ENCODE results near the gene RTL1.

The RTL1 gene

GRCh38 chr14:100844082-100844408, 59.5 kb downstream of the RTL1 start:
- no peak overlapping the region for H3K4me3 Mint-ChIP-seq
- H3K4me1 Mint-ChIP-seq (ENCODE audit: low read depth), result peaks cover 1% of the 10 kb centered on the region
- no peaks in the 10 kb centered on the region for H3K27me3 Mint-ChIP-seq
- no peaks in the 10 kb centered on the region for H3K9me3 Mint-ChIP-seq
- H3K36me3 Mint-ChIP-seq (ENCODE audit: low read depth), result no peaks in the 10 kb centered on the region
- H3K27ac Mint-ChIP-seq, result no peak overlapping the region
- DNase-seq, result no peak

DNA sequence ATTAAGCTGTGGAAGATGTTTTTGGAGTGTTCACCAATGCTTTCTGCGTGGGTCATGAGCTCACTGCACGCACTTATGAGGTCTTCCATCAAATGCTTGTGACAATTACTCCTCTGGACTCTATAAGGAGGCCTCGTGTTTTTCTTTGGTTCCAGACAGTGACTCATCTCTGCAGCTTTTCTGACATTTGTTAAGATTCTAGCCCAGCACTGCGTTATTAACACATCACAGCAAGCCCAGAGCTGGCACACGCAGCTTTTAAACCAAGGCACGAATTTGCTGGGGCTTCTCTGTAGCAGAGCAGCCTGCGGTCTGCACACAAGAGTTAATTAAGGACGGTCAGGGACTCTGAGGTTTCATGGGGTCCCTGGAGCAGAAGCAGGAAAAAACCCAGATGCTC, 60.7 kb downstream of the RTL1 start:
- DNase-seq, result no peak
- Mint-ChIP-seq H3K27ac (no peak overlapping the region), H3K36me3 (ENCODE audit: low read depth) (no peaks in the 10 kb centered on the region)

DNA sequence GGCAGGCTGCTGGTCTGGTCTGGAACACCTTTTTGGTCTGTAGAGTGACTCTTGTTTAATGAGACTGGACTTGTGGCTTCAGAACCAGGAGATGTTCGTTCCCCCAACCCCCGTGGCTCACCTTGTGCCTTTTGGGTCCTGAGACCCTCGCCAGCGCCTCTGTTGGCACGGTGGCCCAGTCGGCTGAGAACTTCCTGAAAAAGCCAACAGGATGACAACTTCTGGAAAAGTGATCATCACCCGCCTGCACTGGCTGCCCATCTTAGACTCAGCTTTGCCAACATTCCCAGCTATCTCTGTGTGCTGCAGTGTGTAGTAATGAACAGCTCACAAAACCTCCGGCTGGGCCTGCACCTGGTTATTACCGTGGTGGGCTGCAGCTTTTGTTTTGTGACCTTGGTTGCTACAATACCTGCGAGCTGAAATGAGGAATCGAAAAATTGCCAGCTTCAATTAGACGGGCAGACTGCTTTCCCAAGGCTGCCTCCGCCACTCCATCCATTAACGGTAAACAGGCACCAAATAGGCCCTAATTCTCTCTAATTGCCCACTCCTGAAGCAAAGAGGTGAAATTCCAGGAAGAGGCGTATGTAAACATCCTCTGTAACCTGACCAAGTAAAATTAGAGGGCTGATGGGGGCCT, 61.6 kb downstream of the RTL1 start:
- Mint-ChIP-seq H3K9me3 (no peaks in the 10 kb centered on the region), H3K27me3 (peaks cover 2% of the 10 kb centered on the region), H3K36me3 (ENCODE audit: low read depth) (no peaks in the 10 kb centered on the region), H3K4me1 (ENCODE audit: low read depth) (peaks cover 1% of the 10 kb centered on the region), H3K27ac (no peak overlapping the region), H3K4me3 (no peak overlapping the region)
- DNase-seq, result no peak

More for the DNA sequence above, 60.7 kb downstream of the RTL1 start:
- H3K27me3 Mint-ChIP-seq, result no peaks in the 10 kb centered on the region
- peaks cover 1% of the 10 kb centered on the region for H3K4me1 Mint-ChIP-seq (ENCODE audit: low read depth)
- H3K4me3 Mint-ChIP-seq, result no peak overlapping the region
- no peaks in the 10 kb centered on the region for H3K9me3 Mint-ChIP-seq

DNA sequence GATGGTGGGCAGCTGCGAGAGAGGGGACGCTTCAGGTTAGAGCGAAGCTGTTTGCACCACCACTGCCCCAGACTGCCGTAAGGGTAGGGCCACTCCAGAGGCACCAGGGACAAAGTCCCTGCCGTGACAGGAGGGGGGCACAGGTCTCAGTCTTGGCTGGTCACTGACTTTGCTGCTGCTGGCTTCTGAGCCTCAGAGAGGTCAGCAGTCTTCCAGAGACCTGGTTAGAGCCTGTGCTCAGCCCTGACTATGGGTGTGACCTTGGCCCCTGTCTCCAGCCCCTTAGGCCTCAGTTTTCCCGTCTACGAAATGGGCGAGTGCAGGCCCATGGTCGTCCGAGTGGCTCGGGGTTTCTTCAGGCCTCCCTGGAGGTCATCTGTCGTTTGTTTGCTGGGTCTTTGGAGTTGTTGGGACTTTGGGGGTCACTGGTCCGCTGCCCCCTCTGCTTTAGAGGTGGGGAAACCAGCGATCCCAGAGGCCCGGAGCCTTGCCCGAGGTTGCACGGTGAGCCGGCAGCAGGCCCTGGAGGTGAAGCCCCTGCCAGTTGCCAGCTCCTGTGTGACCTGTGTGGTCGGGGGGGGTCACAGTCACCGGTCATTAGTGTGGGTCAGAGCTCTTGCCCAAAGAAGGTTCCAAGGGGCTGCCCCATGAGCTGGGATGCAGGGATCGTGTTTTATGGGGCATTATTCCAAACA, 62.3 kb downstream of the RTL1 start:
- Mint-ChIP-seq H3K27ac (no peak overlapping the region), H3K27me3 (peaks cover 7% of the 10 kb centered on the region), H3K9me3 (no peaks in the 10 kb centered on the region)

GRCh38 chr14:100840286-100841065, 63.0 kb downstream of the RTL1 start:
- Mint-ChIP-seq H3K4me3 (no peak overlapping the region), H3K27me3 (peaks cover 14% of the 10 kb centered on the region), H3K4me1 (ENCODE audit: low read depth) (peaks cover 1% of the 10 kb centered on the region), H3K27ac (no peak overlapping the region), H3K36me3 (ENCODE audit: low read depth) (no peaks in the 10 kb centered on the region), H3K9me3 (no peaks in the 10 kb centered on the region)
- DNase-seq, result no peak

More for the DNA sequence above, 62.3 kb downstream of the RTL1 start:
- peaks cover 1% of the 10 kb centered on the region for H3K4me1 Mint-ChIP-seq (ENCODE audit: low read depth)
- H3K4me3 Mint-ChIP-seq, result no peak overlapping the region
- no peaks in the 10 kb centered on the region for H3K36me3 Mint-ChIP-seq (ENCODE audit: low read depth)
- DNase-seq, result no peak

DNA sequence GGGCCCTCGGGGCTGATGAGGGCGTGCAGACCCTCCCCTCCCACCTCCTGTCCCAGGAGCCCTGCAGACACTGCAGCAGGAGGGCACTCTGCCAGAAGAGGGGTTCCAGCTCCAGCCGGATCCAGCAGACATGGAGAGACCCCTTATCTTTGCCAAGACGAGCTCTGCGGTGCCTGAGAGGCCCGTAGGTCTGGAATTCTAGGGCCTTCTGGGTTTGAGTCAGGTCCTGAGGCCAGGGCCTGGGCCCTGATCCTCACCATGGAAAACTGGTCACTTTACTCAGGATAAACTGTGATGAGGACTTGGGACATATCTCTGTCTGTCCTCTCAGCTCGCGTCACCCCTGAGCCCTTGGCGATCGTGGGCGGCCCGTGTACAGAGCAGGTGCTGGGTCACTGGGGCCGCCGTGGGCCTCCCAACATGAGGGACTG, 63.8 kb downstream of the RTL1 start:
- peaks cover 1% of the 10 kb centered on the region for H3K4me1 Mint-ChIP-seq (ENCODE audit: low read depth)
- H3K9me3 Mint-ChIP-seq, result no peaks in the 10 kb centered on the region
- DNase-seq, result no peak
- H3K36me3 Mint-ChIP-seq (ENCODE audit: low read depth), result no peaks in the 10 kb centered on the region
- H3K27ac Mint-ChIP-seq, result no peak overlapping the region
- H3K27me3 Mint-ChIP-seq, result peaks cover 15% of the 10 kb centered on the region
- no peak overlapping the region for H3K4me3 Mint-ChIP-seq

DNA sequence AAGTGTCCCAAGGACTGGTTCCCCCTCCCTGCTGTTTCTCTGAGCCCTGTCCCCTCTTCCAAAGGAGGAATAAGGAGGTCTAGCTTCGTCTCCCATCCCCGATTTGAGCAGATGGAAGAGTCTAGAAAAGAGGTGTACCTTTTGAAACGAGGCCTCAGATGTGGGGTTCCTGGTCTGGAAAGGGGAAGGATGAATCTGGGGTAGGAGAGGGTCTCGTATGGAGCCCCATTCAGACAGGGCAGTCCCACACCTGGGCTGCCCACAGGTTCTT, 64.3 kb downstream of the RTL1 start:
- Mint-ChIP-seq H3K27me3 (peaks cover 17% of the 10 kb centered on the region), H3K9me3 (no peaks in the 10 kb centered on the region), H3K36me3 (ENCODE audit: low read depth) (no peaks in the 10 kb centered on the region), H3K4me1 (ENCODE audit: low read depth) (no peaks in the 10 kb centered on the region), H3K4me3 (no peak overlapping the region), H3K27ac (no peak overlapping the region)
- no peak for DNase-seq

GRCh38 chr14:100838493-100839314, 64.8 kb downstream of the RTL1 start:
- no peaks in the 10 kb centered on the region for H3K36me3 Mint-ChIP-seq (ENCODE audit: low read depth)

GRCh38 chr14:100837805-100838350, 65.6 kb downstream of the RTL1 start:
- DNase-seq, result no peak
- H3K9me3 Mint-ChIP-seq, result no peaks in the 10 kb centered on the region
- H3K4me3 Mint-ChIP-seq, result no peak overlapping the region
- no peaks in the 10 kb centered on the region for H3K36me3 Mint-ChIP-seq (ENCODE audit: low read depth)
- H3K4me1 Mint-ChIP-seq (ENCODE audit: low read depth), result no peaks in the 10 kb centered on the region
- no peak overlapping the region for H3K27ac Mint-ChIP-seq
- H3K27me3 Mint-ChIP-seq, result peaks cover 24% of the 10 kb centered on the region

More at GRCh38 chr14:100838493-100839314, 64.8 kb downstream of the RTL1 start:
- no peak for DNase-seq
- Mint-ChIP-seq H3K4me1 (ENCODE audit: low read depth) (no peaks in the 10 kb centered on the region), H3K27ac (no peak overlapping the region), H3K27me3 (peaks cover 19% of the 10 kb centered on the region), H3K9me3 (no peaks in the 10 kb centered on the region), H3K4me3 (no peak overlapping the region)

DNA sequence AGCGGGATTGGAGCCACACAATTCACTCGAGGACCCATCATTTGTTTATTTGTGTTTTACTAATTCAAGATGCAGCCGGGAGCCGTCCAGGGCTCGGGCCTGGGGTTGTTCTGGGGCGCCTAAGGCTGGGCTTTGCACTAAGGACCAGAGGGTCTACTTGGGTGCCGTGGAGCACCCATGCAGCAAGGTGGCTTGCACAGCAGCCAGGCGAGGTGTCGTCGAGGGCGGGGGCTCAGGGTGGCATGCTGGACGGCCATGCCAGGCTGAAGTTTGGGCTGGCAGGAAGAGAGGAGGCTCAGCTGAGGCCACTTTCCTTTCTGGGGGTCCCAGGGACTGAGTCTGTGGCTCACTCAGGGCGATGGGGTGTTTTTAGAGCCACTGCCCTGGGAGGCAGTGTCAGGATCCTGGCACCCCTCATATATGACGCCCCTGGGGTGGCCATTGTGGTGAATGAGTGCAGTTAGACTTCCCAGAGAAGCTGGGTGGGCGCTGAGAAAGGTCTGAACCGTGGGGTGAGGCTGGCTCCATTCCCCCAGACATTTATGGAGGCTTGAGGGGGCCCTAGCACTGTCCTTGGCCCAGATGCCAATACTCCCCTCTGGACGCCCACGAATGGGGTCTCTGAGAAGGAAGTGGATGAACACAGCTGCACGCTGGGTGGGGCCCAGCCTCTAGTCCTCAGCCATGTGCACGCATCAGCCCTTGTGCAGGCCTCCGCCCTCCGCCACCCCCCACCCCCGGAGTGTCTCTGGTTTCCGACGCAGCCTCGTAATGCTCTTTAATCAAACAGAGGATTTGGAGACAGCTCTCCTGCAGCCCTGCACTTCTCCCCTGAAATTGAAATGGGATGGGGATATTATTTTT, 66.3 kb downstream of the RTL1 start:
- Mint-ChIP-seq H3K9me3 (no peaks in the 10 kb centered on the region), H3K4me3 (no peak overlapping the region), H3K4me1 (ENCODE audit: low read depth) (no peaks in the 10 kb centered on the region), H3K36me3 (ENCODE audit: low read depth) (no peaks in the 10 kb centered on the region), H3K27ac (no peak overlapping the region), H3K27me3 (peaks cover 26% of the 10 kb centered on the region)
- no peak for DNase-seq

GRCh38 chr14:100836311-100836805, 67.2 kb downstream of the RTL1 start:
- H3K36me3 Mint-ChIP-seq (ENCODE audit: low read depth), result no peaks in the 10 kb centered on the region

GRCh38 chr14:100835548-100836310, 67.8 kb downstream of the RTL1 start:
- no peaks in the 10 kb centered on the region for H3K36me3 Mint-ChIP-seq (ENCODE audit: low read depth)
- no peak overlapping the region for H3K4me3 Mint-ChIP-seq
- H3K9me3 Mint-ChIP-seq, result no peaks in the 10 kb centered on the region
- DNase-seq, result no peak
- H3K4me1 Mint-ChIP-seq (ENCODE audit: low read depth), result no peaks in the 10 kb centered on the region
- H3K27ac Mint-ChIP-seq, result no peak overlapping the region
- H3K27me3 Mint-ChIP-seq, result peaks cover 26% of the 10 kb centered on the region

More at GRCh38 chr14:100836311-100836805, 67.2 kb downstream of the RTL1 start:
- H3K9me3 Mint-ChIP-seq, result no peaks in the 10 kb centered on the region
- no peaks in the 10 kb centered on the region for H3K4me1 Mint-ChIP-seq (ENCODE audit: low read depth)
- DNase-seq, result no peak
- no peak overlapping the region for H3K27ac Mint-ChIP-seq
- H3K27me3 Mint-ChIP-seq, result peaks cover 26% of the 10 kb centered on the region
- no peak overlapping the region for H3K4me3 Mint-ChIP-seq

Measured in activated T-cell treated with anti-CD3 and anti-CD28 coated beads, Interleukin-2, amount 50 U/mL, for 24 hours (primary cell).